ENCODE results near the gene CBX4. TPM values are rescaled to one million over a fixed set of nuclear protein-coding genes. Genes with fewer than 3 reads are reported as not detected.
"Not testable (repeated sequence)": the region's sequence is repeated elsewhere in the genome, so short reads cannot be mapped to it uniquely, and the experiment has no call there.

Gene CBX4
- total RNA-seq, 1 donor from 2014 or later, result 20.6 TPM

- Histone ChIP-seq H3K4me1 (peaks cover 10% of the 10 kb centered on the region), H3K27me3 (ENCODE audit: low read depth) (peaks cover 15% of the 10 kb centered on the region), H3K27ac (no peak overlapping the region), H3K36me3 (no peaks in the 10 kb centered on the region), H3K4me3 (no peak overlapping the region), H3K9me3 (no peaks in the 10 kb centered on the region)
- intact Hi-C loops (cut with DNase I), result no loop called here
- no peak for ATAC-seq
- TF ChIP-seq, protein P1, sequence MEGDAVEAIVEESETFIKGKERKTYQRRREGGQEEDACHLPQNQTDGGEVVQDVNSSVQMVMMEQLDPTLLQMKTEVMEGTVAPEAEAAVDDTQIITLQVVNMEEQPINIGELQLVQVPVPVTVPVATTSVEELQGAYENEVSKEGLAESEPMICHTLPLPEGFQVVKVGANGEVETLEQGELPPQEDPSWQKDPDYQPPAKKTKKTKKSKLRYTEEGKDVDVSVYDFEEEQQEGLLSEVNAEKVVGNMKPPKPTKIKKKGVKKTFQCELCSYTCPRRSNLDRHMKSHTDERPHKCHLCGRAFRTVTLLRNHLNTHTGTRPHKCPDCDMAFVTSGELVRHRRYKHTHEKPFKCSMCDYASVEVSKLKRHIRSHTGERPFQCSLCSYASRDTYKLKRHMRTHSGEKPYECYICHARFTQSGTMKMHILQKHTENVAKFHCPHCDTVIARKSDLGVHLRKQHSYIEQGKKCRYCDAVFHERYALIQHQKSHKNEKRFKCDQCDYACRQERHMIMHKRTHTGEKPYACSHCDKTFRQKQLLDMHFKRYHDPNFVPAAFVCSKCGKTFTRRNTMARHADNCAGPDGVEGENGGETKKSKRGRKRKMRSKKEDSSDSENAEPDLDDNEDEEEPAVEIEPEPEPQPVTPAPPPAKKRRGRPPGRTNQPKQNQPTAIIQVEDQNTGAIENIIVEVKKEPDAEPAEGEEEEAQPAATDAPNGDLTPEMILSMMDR (IDR thresholded peaks at IDR 0.05), result no peak
- DNase-seq, result no peak
Measured at GRCh38 chr17:79857095-79857494, 17.9 kb upstream of the CBX4 start.

- no peaks in the 10 kb centered on the region for H3K9me3 ChIP-seq
- peaks cover 6% of the 10 kb centered on the region for H3K27me3 ChIP-seq (ENCODE audit: low read depth)
- DNase-seq, result no peak
- no peaks in the 10 kb centered on the region for H3K36me3 ChIP-seq
- TF ChIP-seq, protein P1 (IDR thresholded peaks at IDR 0.05), result no peak
- no peak for ATAC-seq
- intact Hi-C loops (cut with DNase I), result no loop called here
- no peak overlapping the region for H3K4me3 ChIP-seq
- H3K4me1 ChIP-seq, result peaks cover 10% of the 10 kb centered on the region
- no peak overlapping the region for H3K27ac ChIP-seq
Measured at GRCh38 chr17:79855331-79856124, 16.3 kb upstream of the CBX4 start.

DNA sequence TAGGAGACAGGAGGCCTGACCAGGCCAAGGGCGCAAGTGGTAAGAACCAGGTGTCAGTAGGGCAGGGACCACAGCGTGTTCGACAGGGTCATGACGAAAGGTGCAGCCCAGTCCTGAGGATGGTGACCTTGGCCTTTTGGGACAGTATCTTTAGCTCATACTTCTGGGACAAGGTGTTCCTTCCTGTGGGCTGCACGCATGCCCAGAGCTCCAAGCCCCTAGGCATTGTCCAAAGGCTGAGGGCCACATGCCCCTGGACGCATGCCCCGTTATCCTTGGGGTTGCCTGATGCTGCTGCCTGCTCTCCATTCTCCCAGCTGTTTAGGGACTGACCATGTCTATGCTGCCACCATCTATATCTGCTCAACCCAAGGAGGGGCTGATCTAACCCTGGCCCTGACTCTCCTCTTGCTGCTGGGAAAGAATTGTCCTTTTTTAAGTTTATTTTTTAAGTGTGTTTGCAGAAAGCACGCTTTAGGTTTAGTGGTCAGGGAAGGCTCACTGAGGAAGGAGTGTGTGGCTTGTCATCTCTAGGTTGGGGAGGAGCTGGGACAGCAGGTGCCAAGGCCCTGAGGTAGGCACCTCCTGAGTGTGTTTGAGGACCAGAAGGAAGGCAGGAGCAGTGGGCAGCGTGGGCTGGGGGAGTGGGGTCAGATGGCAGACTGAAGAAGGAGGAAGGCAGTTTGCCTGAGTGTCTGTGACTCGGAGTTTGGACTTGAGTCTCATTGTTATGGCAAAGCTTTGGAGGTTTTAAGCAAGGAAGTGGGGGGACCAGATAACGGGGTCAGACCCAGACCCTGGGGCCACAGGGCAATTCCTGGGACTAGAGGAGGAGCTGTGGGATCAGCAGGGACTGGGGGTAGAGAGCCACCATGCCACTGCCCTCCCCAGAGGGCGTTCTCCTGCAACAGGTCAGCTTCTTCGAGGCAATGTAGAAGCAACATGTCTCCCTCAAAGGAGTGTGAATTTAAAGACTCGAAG is 15.1 kb upstream of the CBX4 start:
- ATAC-seq, result no peak
- intact Hi-C loops (cut with DNase I), result no loop called here
- no peak for DNase-seq
- Histone ChIP-seq H3K4me3 (no peak overlapping the region), H3K9me3 (no peaks in the 10 kb centered on the region), H3K36me3 (no peaks in the 10 kb centered on the region), H3K4me1 (peaks cover 10% of the 10 kb centered on the region), H3K27ac (no peak overlapping the region), H3K27me3 (ENCODE audit: low read depth) (peaks cover 6% of the 10 kb centered on the region)
- TF ChIP-seq, protein P1 (IDR thresholded peaks at IDR 0.05), result no peak

GRCh38 chr17:79853168-79853567 is 13.9 kb upstream of the CBX4 start:
- H3K27ac ChIP-seq, result peak overlapping the region; percentile 60

DNA sequence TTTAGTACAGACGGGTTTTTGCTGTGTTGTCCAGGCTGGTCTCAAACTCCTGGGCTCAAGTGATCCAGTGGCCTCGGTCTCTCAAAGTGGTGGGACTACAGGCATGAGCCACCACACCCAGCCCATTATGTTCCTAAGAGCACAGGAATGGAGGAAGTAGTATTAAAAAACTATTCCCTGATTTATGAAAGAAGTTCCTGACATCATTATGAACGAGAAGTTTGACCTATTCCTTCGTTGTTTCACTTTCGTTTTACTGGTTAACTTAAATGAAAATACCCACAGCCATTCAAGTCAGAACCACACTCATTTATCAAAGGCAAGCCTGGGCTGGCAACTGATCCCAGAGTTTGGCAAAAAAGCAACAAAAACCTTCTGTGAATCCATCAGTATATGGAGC is 13.5 kb upstream of the CBX4 start:
- H3K27ac ChIP-seq, result peak overlapping the region; percentile 60
- H3K4me3 ChIP-seq, result peak overlapping the region; percentile 32

More at GRCh38 chr17:79853168-79853567, 13.9 kb upstream of the CBX4 start:
- intact Hi-C loops (cut with DNase I); DNase-seq; ATAC-seq; H3K9me3 ChIP-seq; H3K4me1 ChIP-seq; H3K27me3 ChIP-seq (ENCODE audit: low read depth); H3K36me3 ChIP-seq: not testable (repeated sequence)
- peak overlapping the region; percentile 32 for H3K4me3 ChIP-seq

More for the DNA sequence above, 13.5 kb upstream of the CBX4 start:
- intact Hi-C loops (cut with DNase I), result no loop called here
- peak; percentile 57 to 61 for ATAC-seq
- H3K27me3 ChIP-seq (ENCODE audit: low read depth), result no peaks in the 10 kb centered on the region
- TF ChIP-seq, protein P1 (IDR thresholded peaks at IDR 0.05), result no peak
- peaks cover 10% of the 10 kb centered on the region for H3K4me1 ChIP-seq
- H3K36me3 ChIP-seq, result no peaks in the 10 kb centered on the region
- no peaks in the 10 kb centered on the region for H3K9me3 ChIP-seq
- DNase-seq, result no peak
